Left forelimb (tissue), 1 donor: ENCODE results near the gene LMO1.

Source experiments
- DNase-seq: peaks from one replicate; pipeline ENCODE4 v3.0.0-alpha.2; 2018; ENCODE audit warnings: low spot score

Gene LMO1

GRCh38 chr11:8242499-8243280 is 21.0 kb downstream of the LMO1 start:
- no peak for DNase-seq

- no peak for DNase-seq
These were observed 21.6 kb downstream of the LMO1 start for GRCh38 chr11:8242118-8242475.

GRCh38 chr11:8241373-8242117 is 22.1 kb downstream of the LMO1 start:
- DNase-seq: no peak

- no peak for DNase-seq
These were observed 24.0 kb downstream of the LMO1 start for GRCh38 chr11:8239536-8240228.

- DNase-seq: no peak
These were observed 24.6 kb downstream of the LMO1 start for GRCh38 chr11:8239040-8239439.

- no peak for DNase-seq
These were observed 26.2 kb downstream of the LMO1 start for GRCh38 chr11:8237453-8237852.

- no peak for DNase-seq
These were observed 27.8 kb downstream of the LMO1 start for GRCh38 chr11:8235925-8236324.

GRCh38 chr11:8234910-8235309 is 28.8 kb downstream of the LMO1 start:
- DNase-seq: no peak

GRCh38 chr11:8234425-8234821 is 29.3 kb downstream of the LMO1 start:
- no peak for DNase-seq

- no peak for DNase-seq
These were observed 29.8 kb downstream of the LMO1 start for GRCh38 chr11:8233691-8234424.

- no peak for DNase-seq
These were observed 30.6 kb downstream of the LMO1 start for GRCh38 chr11:8232849-8233606.

GRCh38 chr11:8232414-8232813 is 31.3 kb downstream of the LMO1 start:
- DNase-seq: no peak

GRCh38 chr11:8231979-8232378 is 31.7 kb downstream of the LMO1 start:
- DNase-seq: no peak

- no peak for DNase-seq
These were observed 32.5 kb downstream of the LMO1 start for GRCh38 chr11:8230921-8231847.

GRCh38 chr11:8230178-8230859 is 33.4 kb downstream of the LMO1 start:
- DNase-seq: no peak

- no peak for DNase-seq
These were observed 34.1 kb downstream of the LMO1 start for GRCh38 chr11:8229299-8230177.

GRCh38 chr11:8228231-8228630 is 35.4 kb downstream of the LMO1 start:
- DNase-seq: no peak
